ENCODE data around the gene PLCD3.
A peak's percentile ranks its signal among the peaks of the same experiment; 100 is the strongest.

Gene PLCD3

GRCh38 chr17:45149669-45150664 lies 17.7 kb upstream of the PLCD3 start:
- DNase-seq (ENCODE audit: low read depth in 2 of 2), result no peak

GRCh38 chr17:45149037-45149668 lies 16.8 kb upstream of the PLCD3 start:
- peak; percentile 44 to 68 for DNase-seq (ENCODE audit: low read depth in 2 of 2)

- DNase-seq (ENCODE audit: low read depth in 2 of 2), result peak; percentile 96 to 99
Measured at GRCh38 chr17:45148183-45149036, 16.1 kb upstream of the PLCD3 start, which contains the start of gene HEXIM1. Gene HEXIM1, plus strand, starts transcription at chr17:45148475. Its CDS starts 716 bp downstream, at chr17:45149191.

- DNase-seq (ENCODE audit: low read depth in 2 of 2), result peak; percentile 61 to 72
Measured at GRCh38 chr17:45147581-45148182, 15.4 kb upstream of the PLCD3 start.

GRCh38 chr17:45146890-45147580 lies 14.7 kb upstream of the PLCD3 start:
- DNase-seq (ENCODE audit: low read depth in 2 of 2), result no peak

GRCh38 chr17:45146592-45146889 lies 14.2 kb upstream of the PLCD3 start:
- no peak for DNase-seq (ENCODE audit: low read depth in 2 of 2)

GRCh38 chr17:45146166-45146565 lies 13.9 kb upstream of the PLCD3 start:
- DNase-seq (ENCODE audit: low read depth in 2 of 2), result no peak

GRCh38 chr17:45145035-45145389 lies 12.7 kb upstream of the PLCD3 start:
- DNase-seq (ENCODE audit: low read depth in 2 of 2), result no peak

- DNase-seq (ENCODE audit: low read depth in 2 of 2), result no peak
Measured at GRCh38 chr17:45144199-45145034, 12.1 kb upstream of the PLCD3 start.

GRCh38 chr17:45143767-45144198 lies 11.5 kb upstream of the PLCD3 start:
- no peak for DNase-seq (ENCODE audit: low read depth in 2 of 2)

GRCh38 chr17:45143094-45143670 lies 10.9 kb upstream of the PLCD3 start:
- DNase-seq (ENCODE audit: low read depth in 2 of 2), result no peak

GRCh38 chr17:45139533-45139920 lies 7.2 kb upstream of the PLCD3 start:
- no peak for DNase-seq (ENCODE audit: low read depth in 2 of 2)

GRCh38 chr17:45138911-45139532 lies 6.7 kb upstream of the PLCD3 start:
- DNase-seq (ENCODE audit: low read depth in 2 of 2), result no peak

- DNase-seq (ENCODE audit: low read depth in 2 of 2), result no peak
Measured at GRCh38 chr17:45137561-45138305, 5.4 kb upstream of the PLCD3 start.

- DNase-seq (ENCODE audit: low read depth in 2 of 2), result no peak
Measured at GRCh38 chr17:45136846-45137560, 4.7 kb upstream of the PLCD3 start.

GRCh38 chr17:45135978-45136791 lies 3.9 kb upstream of the PLCD3 start:
- DNase-seq (ENCODE audit: low read depth in 2 of 2), result no peak
